Nephron progenitor cell (in vitro differentiated cells): ENCODE data around the gene SMIM10L2A.

Source experiments
- DNase-seq: peaks from one replicate; pipeline ENCODE4 v3.0.0; 2021
- H3K27ac Mint-ChIP-seq: 2 replicates; pipeline ENCODE4 v1.8.0; 2021; ENCODE audit warnings: mild to moderate bottlenecking, moderate library complexity, mixed read lengths
- H3K27me3 Mint-ChIP-seq: 2 replicates; pipeline ENCODE4 v1.8.0; 2021; ENCODE audit warnings: mild to moderate bottlenecking, low read depth, mixed read lengths; ENCODE audit not compliant: poor library complexity
- H3K36me3 Mint-ChIP-seq: 2 replicates; pipeline ENCODE4 v1.8.0; 2021; ENCODE audit warnings: low read depth, mixed read lengths
- H3K4me1 Mint-ChIP-seq: 2 replicates; pipeline ENCODE4 v1.8.0; 2021; ENCODE audit warnings: mixed read lengths
- H3K4me3 Mint-ChIP-seq: 2 replicates; pipeline ENCODE4 v1.8.0; 2021; ENCODE audit warnings: mild to moderate bottlenecking, moderate library complexity, mixed read lengths
- H3K9me3 Mint-ChIP-seq: 2 replicates; pipeline ENCODE4 v1.8.0; 2021; ENCODE audit warnings: mild to moderate bottlenecking, moderate library complexity, mixed read lengths
- CTCF ChIP-seq: fragments of 200-600 bp; sonication (generic); IDR thresholded peaks from 2 replicates; pipeline ENCODE4 v1.5.0; 2021; ENCODE audit warnings: antibody characterized with exemption

Gene SMIM10L2A

DNA sequence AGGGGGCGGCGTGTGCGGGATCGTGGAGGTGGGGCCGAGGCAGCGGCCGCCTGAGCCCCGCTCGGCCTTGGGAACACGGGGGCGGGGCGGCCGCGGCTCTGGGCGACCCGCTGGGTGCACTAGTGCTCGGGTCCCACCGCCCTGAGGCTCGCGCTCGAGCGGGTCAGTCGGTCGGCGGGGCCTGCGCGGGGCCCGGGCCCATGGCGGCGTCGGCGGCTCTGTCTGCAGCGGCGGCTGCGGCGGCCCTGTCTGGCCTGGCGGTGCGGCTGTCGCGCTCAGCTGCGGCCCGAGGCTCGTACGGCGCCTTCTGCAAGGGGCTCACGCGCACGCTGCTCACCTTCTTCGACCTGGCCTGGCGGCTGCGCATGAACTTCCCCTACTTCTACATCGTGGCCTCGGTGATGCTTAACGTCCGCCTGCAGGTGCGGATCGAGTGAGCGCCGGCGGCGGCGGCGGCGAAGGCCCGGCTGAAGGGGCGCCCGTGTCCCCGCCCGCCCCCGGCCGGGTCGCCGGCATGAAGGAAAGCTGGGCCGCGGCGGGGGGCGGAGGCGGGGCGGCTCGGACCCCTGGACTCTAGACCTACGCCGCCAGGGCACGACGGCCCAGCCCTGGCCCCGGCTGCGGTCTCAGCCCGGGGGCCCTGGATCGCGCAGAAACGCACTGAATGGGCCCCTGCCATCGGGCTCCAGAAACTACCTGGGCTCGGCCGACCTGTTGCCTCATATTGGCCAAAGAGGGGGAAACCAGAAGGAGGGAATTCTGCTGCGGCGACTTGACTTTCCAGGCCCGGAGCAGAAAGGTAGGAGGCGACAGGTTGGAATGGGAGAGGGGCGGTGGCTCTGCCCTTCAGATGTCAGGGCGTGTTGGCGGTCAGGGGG is at the start of gene SMIM10L2A:
Gene SMIM10L2A, plus strand, starts transcription at position 13 of the 878 bp plus-strand sequence. Its CDS starts 188 bp downstream, at position 201.
- Mint-ChIP-seq H3K9me3 (peaks cover 52% of the 10 kb centered on the region), H3K4me3 (peak within 1 kb of the TSS; percentile 79), H3K27me3 (peaks cover 17% of the 10 kb centered on the region), H3K36me3 (no peaks in the 10 kb centered on the region), H3K27ac (no peak within 1 kb of the TSS), H3K4me1 (peaks cover 16% of the 10 kb centered on the region)
- DNase-seq = peak; percentile 26
- no peak for TF ChIP-seq CTCF

- Mint-ChIP-seq H3K4me1 (no peaks in the 10 kb centered on the region), H3K9me3 (peaks cover 41% of the 10 kb centered on the region), H3K27ac (no peak overlapping the region), H3K27me3 (no peaks in the 10 kb centered on the region), H3K4me3 (no peak overlapping the region), H3K36me3 (no peaks in the 10 kb centered on the region)
- no peak for TF ChIP-seq CTCF
- DNase-seq = no peak
Measured at GRCh38 chrX:135373357-135373756, 48.4 kb upstream of the SMIM10L2A start.

DNA sequence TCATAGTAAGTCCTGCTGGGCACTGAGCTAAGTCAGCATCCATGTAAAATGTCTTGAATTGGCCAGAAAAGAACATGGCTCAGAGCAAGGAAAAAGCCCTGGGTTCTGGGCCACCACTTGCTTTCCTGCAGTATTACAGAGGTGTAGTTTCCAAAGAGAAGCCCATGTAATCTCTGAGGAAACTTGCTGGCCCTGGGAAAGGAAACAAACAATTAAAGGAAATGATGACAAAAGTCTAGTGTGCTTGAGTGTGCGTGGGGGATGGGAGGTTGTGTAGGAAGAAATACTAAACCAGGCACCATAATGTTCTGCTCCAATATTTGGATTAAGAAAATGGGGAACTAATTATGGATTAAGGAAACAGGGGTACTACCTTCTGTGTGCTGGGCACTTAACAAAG is 39.5 kb upstream of the SMIM10L2A start:
- Mint-ChIP-seq H3K9me3 (peaks cover 19% of the 10 kb centered on the region), H3K36me3 (no peaks in the 10 kb centered on the region), H3K4me3 (no peak overlapping the region), H3K4me1 (no peaks in the 10 kb centered on the region), H3K27me3 (no peaks in the 10 kb centered on the region), H3K27ac (no peak overlapping the region)
- no peak for DNase-seq
- no peak for TF ChIP-seq CTCF

GRCh38 chrX:135383249-135383648 is 38.5 kb upstream of the SMIM10L2A start:
- DNase-seq = no peak
- Mint-ChIP-seq H3K9me3 (peaks cover 21% of the 10 kb centered on the region), H3K4me1 (no peaks in the 10 kb centered on the region), H3K36me3 (no peaks in the 10 kb centered on the region), H3K27ac (no peak overlapping the region), H3K27me3 (no peaks in the 10 kb centered on the region), H3K4me3 (no peak overlapping the region)
- no peak for TF ChIP-seq CTCF

DNA sequence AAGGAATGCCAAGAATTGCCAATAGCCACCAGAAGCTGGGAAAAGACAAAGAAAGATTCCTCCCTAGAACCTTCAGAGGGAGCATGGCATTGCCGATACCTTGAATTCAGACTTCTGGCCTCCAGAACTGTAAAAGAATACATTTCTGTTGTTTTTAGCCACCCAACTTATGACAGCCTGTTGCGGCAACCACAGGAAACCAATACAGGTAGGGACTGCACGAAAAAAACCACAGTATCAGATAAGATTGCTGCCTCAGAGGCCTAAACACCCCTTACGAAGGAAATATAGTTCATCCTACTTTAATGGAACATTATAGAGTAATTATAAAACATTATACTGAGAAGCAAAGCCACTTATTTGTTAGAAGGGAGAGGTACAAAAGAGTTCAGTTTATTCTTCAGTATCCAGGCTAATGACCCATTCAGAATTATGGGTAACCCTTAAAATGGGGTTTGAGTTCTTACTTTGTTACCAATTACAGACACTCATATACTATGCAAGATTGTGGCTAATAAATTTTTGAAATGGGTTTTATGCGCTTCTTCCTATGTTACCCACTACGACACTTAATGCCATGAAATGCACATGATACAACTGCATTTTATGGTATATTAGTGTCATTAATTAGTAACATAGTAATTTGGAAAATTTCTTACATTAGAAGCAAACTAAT is 37.4 kb upstream of the SMIM10L2A start:
- DNase-seq = no peak
- H3K9me3 Mint-ChIP-seq = peaks cover 28% of the 10 kb centered on the region
- H3K27ac Mint-ChIP-seq = no peak overlapping the region
- no peak overlapping the region for H3K4me3 Mint-ChIP-seq
- no peak for TF ChIP-seq CTCF
- no peaks in the 10 kb centered on the region for H3K4me1 Mint-ChIP-seq
- H3K36me3 Mint-ChIP-seq = no peaks in the 10 kb centered on the region
- no peaks in the 10 kb centered on the region for H3K27me3 Mint-ChIP-seq
